HG02970 (cell line): ENCODE results near the gene TMBIM6.

Source experiments
- ATAC-seq: cut with Tn5 transposase; IDR thresholded peaks from one replicate; pipeline ENCODE4 v1.9.1; 2021; ENCODE audit warnings: mild to moderate bottlenecking, moderate library complexity, moderate number of reproducible peaks; ENCODE audit not compliant: unreplicated experiment, low FRiP score

The TMBIM6 gene

GRCh38 chr12:49794811-49795653 is 53.7 kb downstream of the TMBIM6 start:
- no peak for ATAC-seq

GRCh38 chr12:49795654-49796105 is 54.3 kb downstream of the TMBIM6 start:
- ATAC-seq: no peak

- ATAC-seq: no peak
Observed at GRCh38 chr12:49796155-49796554, 54.8 kb downstream of the TMBIM6 start.

- no peak for ATAC-seq
Observed at GRCh38 chr12:49796606-49797448, 55.5 kb downstream of the TMBIM6 start.

DNA sequence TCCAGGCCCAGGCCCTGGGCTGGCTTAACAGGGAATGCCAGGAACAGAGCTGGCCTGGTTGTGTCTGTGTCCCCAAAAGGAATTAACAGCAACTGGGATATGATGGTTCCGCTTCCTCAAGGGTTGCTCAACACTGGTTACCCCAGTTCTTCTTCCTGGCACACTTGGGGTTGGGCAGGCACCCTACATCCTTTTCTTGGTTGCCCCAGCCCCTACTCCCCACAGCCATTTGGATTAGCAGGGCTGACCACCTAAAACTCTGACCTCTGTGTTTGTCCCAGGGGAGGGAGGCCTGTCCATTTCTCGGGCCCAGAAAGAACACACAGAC is 56.1 kb downstream of the TMBIM6 start:
- ATAC-seq: no peak

GRCh38 chr12:49798248-49798647 is 56.9 kb downstream of the TMBIM6 start:
- no peak for ATAC-seq

DNA sequence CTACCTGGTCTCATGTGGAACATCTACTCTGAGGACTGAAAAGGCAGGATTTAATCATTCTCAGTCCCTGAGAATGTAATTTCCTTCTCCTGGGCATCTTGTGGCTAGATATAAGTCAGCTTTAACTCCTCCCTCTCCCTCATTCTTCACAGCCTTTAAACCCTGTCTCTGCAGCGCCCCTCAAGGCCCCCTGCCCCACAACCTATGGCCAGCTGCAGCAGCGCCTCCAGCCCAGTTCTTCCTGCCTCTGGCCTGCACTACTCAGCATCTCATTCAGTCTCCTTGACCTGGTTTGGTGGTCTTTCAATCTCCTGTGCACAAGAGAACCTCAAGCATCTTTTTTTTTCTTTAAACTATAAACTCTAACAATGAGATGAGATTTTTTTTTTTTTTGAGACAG is 57.6 kb downstream of the TMBIM6 start:
- no peak for ATAC-seq

- ATAC-seq: no peak
Observed at GRCh38 chr12:49800421-49801140, 59.2 kb downstream of the TMBIM6 start.

DNA sequence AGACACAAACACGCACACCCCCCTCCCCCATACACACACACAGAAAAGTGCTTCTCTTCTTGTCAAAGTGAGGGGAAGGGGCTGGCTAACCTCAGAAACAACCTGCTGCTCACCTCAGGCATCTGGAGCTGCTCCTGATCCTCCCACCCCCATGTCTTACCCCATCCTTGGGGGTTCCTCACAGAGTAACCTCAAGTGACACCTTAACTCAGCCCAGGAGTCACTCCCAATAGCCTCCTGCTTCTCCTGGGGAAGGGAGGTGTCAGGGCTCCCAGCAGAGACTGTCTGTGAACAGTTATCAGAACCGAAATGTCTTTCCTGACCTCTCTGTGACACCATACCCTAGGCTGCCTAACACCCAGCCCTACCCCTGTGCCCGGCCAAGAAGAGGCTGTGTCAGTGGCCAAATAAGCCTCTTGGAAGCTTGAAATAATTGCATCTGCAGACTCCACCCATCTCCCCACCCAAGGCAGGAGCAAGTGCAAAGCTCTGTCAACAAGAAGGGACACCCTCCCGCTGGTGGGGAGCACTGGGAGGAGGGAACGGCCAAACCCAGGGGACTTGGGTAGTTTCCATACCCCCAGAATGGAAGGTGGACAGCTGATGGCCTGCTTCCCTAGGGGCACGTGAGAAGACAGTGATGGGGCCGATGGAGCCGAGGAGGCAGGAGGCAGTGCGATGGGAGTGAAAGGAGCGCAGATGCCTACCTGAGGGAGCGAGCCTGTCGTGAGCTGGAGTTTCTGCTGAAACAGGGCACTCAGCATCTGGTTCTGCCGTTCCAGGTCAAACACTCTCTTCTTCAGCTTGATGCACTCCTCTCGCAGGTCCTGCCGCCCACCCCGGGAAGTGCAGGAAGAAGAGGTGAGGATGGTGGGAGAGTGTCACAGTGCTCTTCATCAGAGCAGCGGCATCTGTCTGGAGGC is 60.0 kb downstream of the TMBIM6 start:
- no peak for ATAC-seq

DNA sequence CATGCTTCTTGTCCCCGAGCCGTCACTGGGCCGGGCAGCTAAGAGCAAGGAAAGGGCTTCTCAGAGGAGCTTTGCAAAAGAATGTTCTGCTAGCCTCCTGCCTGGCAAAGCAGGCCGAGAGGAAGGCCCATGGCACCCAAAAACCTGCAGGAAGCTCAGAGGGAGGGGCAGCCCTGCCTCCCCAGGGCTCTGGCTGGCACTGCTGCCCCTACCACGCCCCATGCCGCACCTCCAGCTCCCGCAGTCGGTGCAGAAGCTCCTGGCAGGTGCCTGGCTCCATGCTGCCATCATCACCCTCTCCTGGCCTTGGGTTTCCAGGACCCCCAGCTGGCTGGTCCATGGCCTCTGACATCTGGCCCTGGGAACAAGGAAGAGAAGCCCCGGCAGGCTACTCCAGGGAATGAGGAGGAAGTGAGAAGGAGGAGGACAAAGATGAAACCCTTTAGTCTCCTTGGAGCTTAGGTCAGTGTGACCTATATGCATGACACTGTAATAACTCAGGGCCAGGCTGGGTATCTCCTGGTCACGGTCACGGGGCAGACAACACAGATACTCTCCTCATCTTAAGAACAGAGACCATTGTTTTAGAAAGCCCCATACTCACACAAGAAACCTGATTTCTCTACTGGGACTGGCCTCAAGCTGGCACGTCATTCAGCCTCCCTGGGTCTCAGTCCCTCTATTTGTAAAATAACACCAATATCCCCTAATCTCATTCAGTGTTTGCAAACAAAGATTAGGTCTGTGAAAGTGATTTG is 62.5 kb downstream of the TMBIM6 start:
- no peak for ATAC-seq

DNA sequence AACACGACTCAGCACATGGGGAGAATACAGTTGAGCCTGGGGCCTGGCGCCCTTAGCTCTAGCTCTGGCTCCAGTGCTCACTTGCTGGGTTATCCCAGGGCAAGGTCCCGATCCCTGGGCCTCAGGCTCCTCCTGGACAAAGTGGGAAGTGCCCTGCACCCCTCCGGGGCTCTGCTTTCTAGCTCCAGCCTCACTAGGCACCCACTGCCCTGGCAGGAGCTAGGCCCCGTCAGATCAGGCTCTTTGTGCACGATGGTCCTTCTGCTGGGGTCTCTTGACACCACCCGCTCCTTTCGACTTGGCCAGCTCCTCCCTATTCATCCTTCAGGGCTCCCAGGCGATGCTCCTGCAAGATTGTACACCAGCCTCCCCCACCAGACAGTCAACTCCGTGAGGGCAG is 63.5 kb downstream of the TMBIM6 start:
- no peak for ATAC-seq

DNA sequence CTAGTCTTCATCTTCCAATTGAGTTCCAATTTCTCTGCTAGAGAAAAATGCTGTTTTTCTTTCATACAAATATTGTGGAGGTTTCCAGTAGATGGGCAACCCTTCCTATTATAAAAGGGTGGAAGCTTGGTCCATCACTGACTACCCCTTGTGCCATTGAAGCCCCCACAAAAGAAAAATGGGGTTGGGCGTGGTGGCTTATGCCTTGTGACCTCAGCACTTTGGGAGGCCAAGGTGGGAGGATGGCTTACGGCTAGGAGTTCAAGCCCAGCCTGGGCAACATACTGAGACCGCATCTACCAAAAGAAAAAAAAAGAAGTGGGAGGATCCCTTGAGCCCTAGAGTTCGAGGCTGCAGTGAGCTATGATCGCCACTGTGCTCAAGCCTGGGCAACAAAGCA is 64.1 kb downstream of the TMBIM6 start:
- no peak for ATAC-seq

DNA sequence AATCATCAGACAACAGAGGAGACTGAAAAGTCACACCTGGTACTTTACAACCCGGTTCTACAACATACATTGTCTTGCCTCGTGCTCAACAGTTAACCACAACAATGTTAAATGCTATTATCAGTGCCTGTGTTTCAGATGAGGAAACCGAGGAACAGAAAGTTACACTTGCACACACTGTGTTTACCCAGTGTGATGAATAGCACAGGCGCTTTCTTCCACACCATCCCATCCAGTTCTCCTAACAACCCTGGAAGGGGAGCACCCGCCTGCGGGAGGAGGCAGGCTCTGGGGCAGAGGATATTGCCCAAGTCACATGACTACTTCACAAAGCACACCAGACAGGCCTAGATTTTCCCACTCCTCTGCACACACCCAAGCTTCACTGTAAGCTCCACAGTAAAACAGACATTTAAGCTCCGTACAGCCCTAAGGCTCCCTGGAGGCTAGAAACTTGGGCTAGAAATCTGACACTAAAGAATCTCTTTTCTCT is 65.0 kb downstream of the TMBIM6 start:
- ATAC-seq: no peak

DNA sequence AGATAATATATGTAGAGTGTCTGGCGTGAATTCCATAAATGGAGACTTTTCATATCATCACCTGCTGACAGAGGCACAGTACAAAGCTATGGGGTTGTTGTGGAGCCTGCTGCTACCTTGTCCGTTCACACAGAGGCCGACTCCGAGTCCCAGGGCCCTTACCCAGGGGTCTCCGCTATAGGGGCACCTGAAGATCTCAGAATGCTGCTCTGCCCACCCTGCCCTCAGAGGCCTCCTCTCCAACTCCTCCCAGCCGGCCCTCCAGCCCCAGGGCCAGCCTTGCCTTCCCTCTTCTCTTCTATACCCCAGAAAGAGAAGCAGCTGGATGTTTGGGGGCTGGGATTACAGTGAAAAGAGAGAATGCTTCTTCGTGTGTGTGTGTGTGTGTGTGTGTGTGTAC is 65.5 kb downstream of the TMBIM6 start:
- ATAC-seq: no peak

- ATAC-seq: no peak
Observed at GRCh38 chr12:49807991-49808580, 66.7 kb downstream of the TMBIM6 start.

GRCh38 chr12:49808686-49809380 is 67.5 kb downstream of the TMBIM6 start:
- ATAC-seq: no peak

- ATAC-seq: no peak
Observed at GRCh38 chr12:49809381-49809905, 68.1 kb downstream of the TMBIM6 start.

- ATAC-seq: no peak
Observed at GRCh38 chr12:49809906-49810389, 68.6 kb downstream of the TMBIM6 start.
